Measurements from ENCODE around the gene ASPSCR1.

The ASPSCR1 gene, protein sequence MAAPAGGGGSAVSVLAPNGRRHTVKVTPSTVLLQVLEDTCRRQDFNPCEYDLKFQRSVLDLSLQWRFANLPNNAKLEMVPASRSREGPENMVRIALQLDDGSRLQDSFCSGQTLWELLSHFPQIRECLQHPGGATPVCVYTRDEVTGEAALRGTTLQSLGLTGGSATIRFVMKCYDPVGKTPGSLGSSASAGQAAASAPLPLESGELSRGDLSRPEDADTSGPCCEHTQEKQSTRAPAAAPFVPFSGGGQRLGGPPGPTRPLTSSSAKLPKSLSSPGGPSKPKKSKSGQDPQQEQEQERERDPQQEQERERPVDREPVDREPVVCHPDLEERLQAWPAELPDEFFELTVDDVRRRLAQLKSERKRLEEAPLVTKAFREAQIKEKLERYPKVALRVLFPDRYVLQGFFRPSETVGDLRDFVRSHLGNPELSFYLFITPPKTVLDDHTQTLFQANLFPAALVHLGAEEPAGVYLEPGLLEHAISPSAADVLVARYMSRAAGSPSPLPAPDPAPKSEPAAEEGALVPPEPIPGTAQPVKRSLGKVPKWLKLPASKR

DNA sequence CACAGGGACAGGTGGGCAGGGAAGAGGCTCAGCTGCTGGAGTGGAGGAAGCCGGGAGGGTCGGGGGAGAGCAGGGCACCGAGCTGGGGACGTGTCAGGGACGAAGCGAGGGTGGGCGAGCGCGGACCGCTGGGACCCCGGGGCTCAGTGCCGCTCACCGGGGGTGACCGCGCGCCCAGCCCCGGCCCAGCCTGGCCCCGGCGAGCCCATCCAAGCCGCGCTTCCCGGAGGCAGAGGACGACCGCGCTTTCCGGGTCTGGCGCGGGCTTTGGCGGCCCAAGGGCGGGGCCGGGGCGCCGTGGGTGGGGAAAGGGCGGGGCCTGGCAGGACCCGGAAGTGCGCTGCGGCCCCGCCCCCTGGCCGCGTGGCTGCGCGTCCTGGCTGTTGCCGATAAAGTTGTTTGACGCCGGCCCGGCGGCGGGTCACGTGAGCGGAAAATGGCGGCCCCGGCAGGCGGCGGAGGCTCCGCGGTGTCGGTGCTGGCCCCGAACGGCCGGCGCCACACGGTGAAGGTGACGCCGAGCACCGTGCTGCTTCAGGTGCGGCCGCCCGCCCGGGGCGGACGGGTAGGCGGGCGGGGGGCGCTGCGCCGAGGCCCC is at the start of gene ASPSCR1:
Gene ASPSCR1 (plus strand): TSS at position 419 of the 598 bp plus-strand sequence. CDS start 18 bp downstream, at position 437.
- peak within 1 kb of the TSS; percentile 98 for H3K27ac ChIP-seq
- TF ChIP-seq, protein P1, sequence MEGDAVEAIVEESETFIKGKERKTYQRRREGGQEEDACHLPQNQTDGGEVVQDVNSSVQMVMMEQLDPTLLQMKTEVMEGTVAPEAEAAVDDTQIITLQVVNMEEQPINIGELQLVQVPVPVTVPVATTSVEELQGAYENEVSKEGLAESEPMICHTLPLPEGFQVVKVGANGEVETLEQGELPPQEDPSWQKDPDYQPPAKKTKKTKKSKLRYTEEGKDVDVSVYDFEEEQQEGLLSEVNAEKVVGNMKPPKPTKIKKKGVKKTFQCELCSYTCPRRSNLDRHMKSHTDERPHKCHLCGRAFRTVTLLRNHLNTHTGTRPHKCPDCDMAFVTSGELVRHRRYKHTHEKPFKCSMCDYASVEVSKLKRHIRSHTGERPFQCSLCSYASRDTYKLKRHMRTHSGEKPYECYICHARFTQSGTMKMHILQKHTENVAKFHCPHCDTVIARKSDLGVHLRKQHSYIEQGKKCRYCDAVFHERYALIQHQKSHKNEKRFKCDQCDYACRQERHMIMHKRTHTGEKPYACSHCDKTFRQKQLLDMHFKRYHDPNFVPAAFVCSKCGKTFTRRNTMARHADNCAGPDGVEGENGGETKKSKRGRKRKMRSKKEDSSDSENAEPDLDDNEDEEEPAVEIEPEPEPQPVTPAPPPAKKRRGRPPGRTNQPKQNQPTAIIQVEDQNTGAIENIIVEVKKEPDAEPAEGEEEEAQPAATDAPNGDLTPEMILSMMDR (conservative IDR thresholded peaks at IDR 0.05) = no peak
- TF ChIP-seq ZFX (IDR thresholded peaks at IDR 0.05) = no peak

DNA sequence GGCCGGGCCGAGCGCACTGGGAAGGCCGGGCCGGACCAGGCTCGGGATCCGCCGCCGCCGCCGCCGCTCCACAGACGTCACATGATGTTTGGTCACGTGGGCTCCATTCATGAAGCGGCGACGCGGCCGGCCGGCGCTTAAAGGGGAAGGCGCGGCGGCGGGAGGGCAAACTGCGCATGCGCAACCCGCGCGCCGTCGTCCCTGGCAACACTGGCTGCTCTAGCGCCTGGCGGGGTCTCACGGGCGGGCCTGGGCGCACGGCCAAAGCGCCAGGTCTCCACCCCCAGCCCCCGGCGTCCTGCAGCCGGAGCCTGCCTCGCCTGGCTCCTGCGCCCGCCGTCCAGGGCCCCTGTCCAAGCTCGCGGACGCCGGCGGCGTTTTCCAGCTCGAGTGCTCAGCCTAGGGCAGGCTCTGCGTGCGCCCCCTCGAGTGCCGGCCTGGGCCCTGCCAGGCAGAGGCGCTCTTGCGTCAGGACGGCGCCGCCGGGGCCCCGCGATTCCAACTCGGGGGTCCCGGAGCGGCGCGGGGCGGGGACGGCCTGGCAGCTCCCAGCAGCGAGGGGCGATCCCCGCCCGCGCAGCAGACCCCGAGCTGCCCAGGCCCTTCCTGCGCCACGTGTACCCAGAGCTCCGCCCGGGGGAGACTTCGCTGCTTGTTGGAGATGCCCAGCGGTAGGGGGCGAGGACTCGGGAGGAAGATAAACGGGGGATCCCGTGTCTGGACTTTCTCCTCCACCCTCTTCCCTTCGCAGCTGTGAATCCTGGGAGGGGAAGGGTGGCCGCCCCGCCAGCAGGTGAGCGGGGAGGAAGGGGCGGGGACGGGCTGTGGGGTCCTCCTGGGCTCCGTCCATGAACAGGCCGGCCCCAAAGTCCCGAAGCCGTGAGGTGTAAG is 49.5 kb upstream of the ASPSCR1 start, which contains the start of gene MAFG:
Gene MAFG (minus strand): TSS at position 83 of the 891 bp plus-strand sequence. CDS start 4,550 bp downstream, outside the sequence.
- peak; percentile 36; the same call in 1 of the 2 replicates for TF ChIP-seq ZFX (IDR thresholded peaks at IDR 0.05)
- TF ChIP-seq, protein P1 (conservative IDR thresholded peaks at IDR 0.05) = no peak; the same call in 1 of the 2 replicates
- peak within 1 kb of the TSS; percentile 87 for H3K27ac ChIP-seq

DNA sequence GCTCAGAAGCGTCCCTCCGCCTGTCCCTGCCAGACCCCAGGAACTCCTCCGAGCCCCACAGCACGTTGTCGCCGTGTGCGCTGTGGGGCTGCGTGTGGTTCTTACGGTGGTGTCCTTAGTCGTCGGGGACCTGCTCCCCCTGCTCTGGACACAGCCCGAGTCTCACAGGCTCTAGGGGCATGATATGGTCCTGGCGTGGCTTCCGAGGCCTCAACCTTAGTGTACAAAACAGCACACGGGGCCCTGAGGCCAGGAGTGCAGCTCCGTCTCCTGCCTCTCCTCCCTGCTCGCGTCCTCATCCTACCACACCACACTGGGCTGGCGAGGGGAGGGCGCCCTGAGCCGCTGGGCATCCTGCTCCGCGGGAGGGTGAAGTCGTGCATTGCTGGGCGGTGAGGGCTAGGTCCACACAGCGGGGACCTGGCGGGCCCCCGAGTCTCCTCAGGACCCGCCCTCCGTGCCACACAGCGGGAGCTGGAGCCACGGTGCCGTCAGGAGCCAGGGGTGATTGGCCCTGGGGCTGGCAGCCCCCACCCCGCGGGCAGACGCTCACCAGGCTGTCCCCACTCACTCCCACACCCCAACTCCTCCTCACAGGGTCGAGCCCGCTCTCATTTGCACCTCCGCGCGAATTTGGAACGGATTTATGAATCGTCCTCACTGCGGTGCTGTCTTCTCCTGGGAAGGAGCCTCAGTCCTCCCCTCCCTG is 48.7 kb upstream of the ASPSCR1 start:
- TF ChIP-seq, protein P1 (conservative IDR thresholded peaks at IDR 0.05) = no peak
- no peak for TF ChIP-seq ZFX (IDR thresholded peaks at IDR 0.05)
- H3K27ac ChIP-seq = peak overlapping the region; percentile 87

DNA sequence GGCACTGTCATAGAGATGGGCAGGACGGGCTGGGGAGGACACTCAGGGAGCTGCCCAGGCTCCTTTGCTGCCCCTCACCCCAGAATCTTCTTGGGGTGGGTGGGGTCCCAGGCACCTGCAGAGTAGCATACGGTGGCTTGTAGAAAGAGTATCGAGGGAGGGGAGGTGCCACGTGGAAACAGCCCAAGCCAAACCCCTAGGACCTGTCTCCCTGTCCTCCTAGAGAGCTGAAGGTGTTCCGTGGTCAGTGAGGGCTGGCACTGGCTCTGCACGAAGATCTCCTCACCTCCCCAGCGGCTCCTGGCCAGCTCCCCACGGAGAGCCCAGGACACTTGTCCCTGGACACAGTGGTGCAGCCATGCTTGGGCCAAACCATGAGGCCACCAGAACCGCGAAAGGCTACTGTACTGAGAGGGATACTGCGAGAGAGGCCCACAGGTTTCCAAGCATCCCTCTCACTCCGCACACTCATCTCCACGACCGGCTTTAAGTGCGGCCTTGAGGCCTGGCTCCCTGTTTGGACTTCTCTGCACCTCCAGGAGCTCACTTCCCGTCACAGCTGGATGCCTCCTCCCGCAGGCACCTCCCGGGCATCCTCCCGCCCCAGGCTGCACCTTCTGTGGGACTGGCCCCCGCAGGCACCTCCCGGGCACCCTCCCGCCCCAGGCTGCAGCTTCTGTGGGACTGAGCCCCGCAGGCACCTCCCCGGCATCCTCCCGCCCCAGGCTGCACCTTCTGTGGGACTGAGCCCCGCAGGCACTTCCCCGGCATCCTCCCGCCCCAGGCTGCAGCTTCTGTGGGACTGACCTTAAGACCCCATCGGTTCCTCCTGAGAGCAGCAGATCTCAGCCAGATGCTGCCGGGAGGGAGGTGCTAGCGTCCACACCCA is 47.9 kb upstream of the ASPSCR1 start:
- H3K27ac ChIP-seq = peak overlapping the region; percentile 87; the same call in 1 of the 2 replicates
- no peak for TF ChIP-seq ZFX (IDR thresholded peaks at IDR 0.05)
- TF ChIP-seq, protein P1 (conservative IDR thresholded peaks at IDR 0.05) = no peak

DNA sequence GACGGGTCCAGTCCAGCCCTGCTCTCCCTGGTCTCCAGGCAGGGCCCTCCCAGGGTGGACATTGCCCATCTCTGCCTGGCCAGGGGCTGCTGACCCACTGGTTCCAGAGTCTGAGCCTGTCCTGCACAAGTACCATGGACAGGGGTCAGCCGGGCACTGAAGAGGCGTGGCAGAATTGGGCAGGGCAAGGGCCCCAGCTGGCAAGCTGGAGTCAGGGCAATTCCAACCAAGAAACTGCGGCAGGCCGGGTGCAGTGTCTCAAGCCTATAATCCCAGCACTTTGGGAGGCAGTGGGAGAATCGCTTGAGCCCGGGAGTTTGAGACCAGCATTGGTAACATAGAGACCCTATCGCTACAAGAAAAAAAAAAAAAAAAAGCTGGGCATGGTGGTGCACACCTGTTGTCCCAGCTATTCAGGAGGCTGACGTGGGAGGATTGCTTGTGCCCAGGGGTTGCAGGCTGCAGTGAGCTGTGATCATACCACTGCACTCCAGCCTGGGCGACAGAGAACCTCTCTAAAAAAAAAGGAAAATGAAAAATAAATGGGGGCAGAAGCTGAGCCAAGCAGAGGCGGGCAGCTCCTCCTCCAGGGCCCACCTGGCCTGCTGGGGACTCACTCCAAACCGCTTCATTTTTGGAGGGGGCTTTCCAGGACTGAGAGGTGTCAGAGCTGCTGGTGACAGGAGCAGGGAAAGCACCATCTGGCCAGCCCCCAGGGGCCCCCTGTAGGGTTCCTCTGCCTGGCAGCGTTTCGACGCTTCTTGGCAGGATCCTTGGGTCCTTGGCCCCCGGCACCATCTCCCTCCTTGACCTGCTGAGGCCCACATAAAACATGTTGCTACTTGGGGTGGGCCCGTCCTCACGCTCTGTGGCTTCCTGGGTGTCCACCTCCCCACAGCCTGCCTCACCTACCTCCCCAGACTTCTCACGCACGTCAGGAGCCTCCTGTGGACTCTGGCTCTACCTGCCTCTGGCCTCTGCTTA is 47.0 kb upstream of the ASPSCR1 start:
- TF ChIP-seq, protein P1 (conservative IDR thresholded peaks at IDR 0.05) = no peak
- no peak for TF ChIP-seq ZFX (IDR thresholded peaks at IDR 0.05)
- H3K27ac ChIP-seq = no peak overlapping the region

Data from C4-2B (cell line).